ENCODE measurements around the gene RNF187. TPM values are rescaled to one million over a fixed set of nuclear protein-coding genes. Genes with fewer than 3 reads are reported as not detected.

Gene RNF187
- total RNA-seq, 1 donor from 2014 or later: 129 TPM

GRCh38 chr1:228469413-228470162 lies 17.6 kb upstream of the RNF187 start:
- no peak for FAIRE-seq
- no peaks in the 10 kb centered on the region for H3K36me3 Mint-ChIP-seq (ENCODE audit: low read depth, unreplicated experiment)
- Histone ChIP-seq H3K4me2 (ENCODE audit: low read length) (no peak overlapping the region), H3K79me2 (ENCODE audit: insufficient read depth, low read length) (no peaks in the 10 kb centered on the region), H3K4me3 (ENCODE audit: insufficient read depth, low read depth, low read length) (no peak overlapping the region), H4K20me1 (ENCODE audit: insufficient read depth, low read length) (no peaks in the 10 kb centered on the region), H3K9me3 (ENCODE audit: insufficient read depth, low read depth, low read length) (no peaks in the 10 kb centered on the region), H3K9ac (ENCODE audit: low read length) (no peak overlapping the region), H2AFZ (ENCODE audit: low read depth, low read length) (no peak overlapping the region), H3K36me3 (ENCODE audit: insufficient read depth, low read length) (no peaks in the 10 kb centered on the region), H3K27me3 (ENCODE audit: insufficient read depth, low read length) (peaks cover 48% of the 10 kb centered on the region), H3K4me1 (ENCODE audit: insufficient read depth, low read length) (peaks cover 3% of the 10 kb centered on the region), H3K27ac (ENCODE audit: low read depth, low read length) (no peak overlapping the region)
- H3K27me3 Mint-ChIP-seq (ENCODE audit: low read depth, unreplicated experiment): peaks cover 58% of the 10 kb centered on the region
- no peak overlapping the region for H3K27ac Mint-ChIP-seq (ENCODE audit: unreplicated experiment)
- no peak for DNase-seq (ENCODE audit: low read depth)
- no peak overlapping the region for H3K4me3 Mint-ChIP-seq (ENCODE audit: unreplicated experiment)
- H3K4me1 Mint-ChIP-seq (ENCODE audit: low read depth, unreplicated experiment): peaks cover 11% of the 10 kb centered on the region
- peaks cover 7% of the 10 kb centered on the region for H3K9me3 Mint-ChIP-seq (ENCODE audit: unreplicated experiment)
- TF ChIP-seq EZH2 (IDR thresholded peaks at IDR 0.05; ENCODE audit: insufficient read depth, low read length) (peak; percentile 63), CTCF (IDR thresholded peaks at IDR 0.05; ENCODE audit: insufficient read depth, low read depth, low read length) (no peak)

DNA sequence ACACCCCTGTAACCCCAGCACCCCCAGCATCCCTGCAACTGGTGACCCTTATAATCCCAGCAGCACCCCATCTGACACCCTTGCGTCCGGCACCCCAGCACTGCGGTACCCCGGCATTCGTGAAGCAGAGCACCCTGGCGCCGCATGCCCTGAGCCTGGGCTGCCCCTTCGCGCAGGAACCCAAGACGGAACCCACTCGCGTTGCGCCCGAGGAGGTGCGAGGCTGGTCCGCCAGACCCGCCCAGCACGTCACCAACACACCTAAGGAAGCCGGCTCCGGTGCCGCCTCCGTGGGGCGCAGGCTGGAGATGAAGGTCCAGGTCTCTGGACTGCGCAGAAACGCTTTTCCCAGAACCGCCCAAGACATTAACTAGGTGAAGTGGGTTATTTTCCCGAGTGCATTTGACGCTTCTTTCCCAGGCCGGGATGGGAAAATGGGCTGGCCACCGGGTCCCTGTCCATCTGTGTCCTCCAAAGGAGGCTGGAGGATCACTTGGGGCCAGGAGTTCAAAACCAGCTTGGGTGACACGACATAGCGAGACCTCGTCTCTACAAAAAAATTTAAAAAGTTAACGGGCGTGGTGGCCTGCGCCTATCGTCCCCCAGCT lies 15.9 kb upstream of the RNF187 start:
- Histone ChIP-seq H3K27me3 (ENCODE audit: insufficient read depth, low read length) (peaks cover 37% of the 10 kb centered on the region), H3K79me2 (ENCODE audit: insufficient read depth, low read length) (no peaks in the 10 kb centered on the region), H4K20me1 (ENCODE audit: insufficient read depth, low read length) (no peaks in the 10 kb centered on the region), H3K4me2 (ENCODE audit: low read length) (no peak overlapping the region), H3K9ac (ENCODE audit: low read length) (no peak overlapping the region), H3K4me1 (ENCODE audit: insufficient read depth, low read length) (peaks cover 3% of the 10 kb centered on the region), H2AFZ (ENCODE audit: low read depth, low read length) (no peak overlapping the region), H3K4me3 (ENCODE audit: insufficient read depth, low read depth, low read length) (no peak overlapping the region), H3K27ac (ENCODE audit: low read depth, low read length) (no peak overlapping the region), H3K36me3 (ENCODE audit: insufficient read depth, low read length) (no peaks in the 10 kb centered on the region), H3K9me3 (ENCODE audit: insufficient read depth, low read depth, low read length) (no peaks in the 10 kb centered on the region)
- TF ChIP-seq CTCF (IDR thresholded peaks at IDR 0.05; ENCODE audit: insufficient read depth, low read depth, low read length) (no peak), EZH2 (IDR thresholded peaks at IDR 0.05; ENCODE audit: insufficient read depth, low read length) (no peak)
- H3K9me3 Mint-ChIP-seq (ENCODE audit: unreplicated experiment): peaks cover 2% of the 10 kb centered on the region
- peaks cover 11% of the 10 kb centered on the region for H3K4me1 Mint-ChIP-seq (ENCODE audit: low read depth, unreplicated experiment)
- no peaks in the 10 kb centered on the region for H3K36me3 Mint-ChIP-seq (ENCODE audit: low read depth, unreplicated experiment)
- H3K27me3 Mint-ChIP-seq (ENCODE audit: low read depth, unreplicated experiment): peaks cover 56% of the 10 kb centered on the region
- H3K27ac Mint-ChIP-seq (ENCODE audit: unreplicated experiment): no peak overlapping the region
- no peak for FAIRE-seq
- no peak overlapping the region for H3K4me3 Mint-ChIP-seq (ENCODE audit: unreplicated experiment)
- DNase-seq (ENCODE audit: low read depth): no peak

Data from astrocyte (in vitro differentiated cells and primary cell).